SU-DHL-6 (cell line): ENCODE measurements around the gene RBKS.
"Not testable (repeated sequence)": the region's sequence is repeated elsewhere in the genome, so short reads cannot be mapped to it uniquely, and the experiment has no call there.

Experiments
- H2AFZ ChIP-seq: fragments of 200-600 bp; sonication (generic); 2 replicates; pipeline ENCODE4 v1.6.1; 2014; ENCODE audit warnings: low read depth, mild to moderate bottlenecking, moderate library complexity, mixed read lengths, antibody characterized with exemption, low read length; ENCODE audit not compliant: severe bottlenecking
- H3F3A ChIP-seq: fragments of 200-600 bp; shearing (Covaris generic); 2 replicates; pipeline ENCODE4 v1.6.0; 2016; ENCODE audit warnings: antibody characterized with exemption, mild to moderate bottlenecking; ENCODE audit not compliant: insufficient read depth
- H3K27ac ChIP-seq: fragments of 200-600 bp; sonication (generic); 2 replicates; pipeline ENCODE4 v1.5.1; 2016; ENCODE audit warnings: low read depth, mild to moderate bottlenecking, low read length, moderate library complexity, mixed read lengths
- H3K27me3 ChIP-seq: fragments of 200-600 bp; sonication (generic), shearing (Covaris generic); 2 replicates; pipeline ENCODE4 v1.6.0; 2014; ENCODE audit warnings: mild to moderate bottlenecking, low read length
- H3K36me3 ChIP-seq: fragments of 200-600 bp; sonication (generic); 2 replicates; pipeline ENCODE4 v1.6.1; 2014; ENCODE audit warnings: mild to moderate bottlenecking, low read length, mixed read lengths
- H3K4me2 ChIP-seq: fragments of 300-600, 200-600 bp; shearing (Covaris generic), sonication (generic); 2 replicates; pipeline ENCODE4 v1.6.0; 2014; ENCODE audit warnings: low read length, low read depth, mild to moderate bottlenecking; ENCODE audit not compliant: poor library complexity, severe bottlenecking
- H3K4me3 ChIP-seq: fragments of 200-600 bp; sonication (generic); 2 replicates; pipeline ENCODE4 v1.5.1; 2014; ENCODE audit warnings: antibody characterized with exemption, low read length, mild to moderate bottlenecking, mixed read lengths; ENCODE audit not compliant: insufficient read depth, poor library complexity, severe bottlenecking
- H3K79me2 ChIP-seq: fragments of 200-600 bp; sonication (generic); 2 replicates; pipeline ENCODE4 v1.6.1; 2014; ENCODE audit warnings: mild to moderate bottlenecking, low read length, moderate library complexity; ENCODE audit not compliant: insufficient read depth
- H3K9ac ChIP-seq: fragments of 200-600 bp; sonication (generic); 2 replicates; pipeline ENCODE4 v1.7.0; 2014; ENCODE audit warnings: mild to moderate bottlenecking, low read length
- H3K9me2 ChIP-seq: fragments of 200-600 bp; sonication (generic); replicated peaks from 2 replicates; pipeline ENCODE4 v1.6.1; 2014; ENCODE audit warnings: low read length; ENCODE audit not compliant: insufficient read depth
- H3K9me3 ChIP-seq: fragments of 200-600 bp; sonication (generic); 2 replicates; pipeline ENCODE4 v1.6.1; 2014; ENCODE audit warnings: low read length, mixed read lengths; ENCODE audit not compliant: insufficient read depth
- H4K20me1 ChIP-seq: fragments of 200-600 bp; sonication (generic); 2 replicates; pipeline ENCODE4 v1.6.1; 2014; ENCODE audit warnings: low read depth, mild to moderate bottlenecking, antibody characterized with exemption, low read length, moderate library complexity, mixed read lengths
- CTCF ChIP-seq: fragments of 200-600 bp; sonication (generic); IDR thresholded peaks from one replicate; pipeline ENCODE4 v1.5.1; 2017; ENCODE audit warnings: antibody characterized with exemption, mild to moderate bottlenecking, low read length, moderate library complexity; ENCODE audit not compliant: insufficient read depth, poor library complexity, severe bottlenecking
- EZH2phosphoT487 ChIP-seq: fragments of 200-600 bp; sonication (generic), shearing (Covaris generic); conservative IDR thresholded peaks from 2 replicates; pipeline ENCODE4 v1.6.1; 2018; ENCODE audit warnings: mild to moderate bottlenecking, antibody characterized with exemption, low read length, moderate library complexity, mixed read lengths

Gene RBKS

GRCh38 chr2:27754138-27754588 is 136.0 kb downstream of the RBKS start:
- Histone ChIP-seq H3K79me2 (no peaks in the 10 kb centered on the region), H4K20me1 (no peaks in the 10 kb centered on the region), H3K4me3 (no peak overlapping the region), H3K27me3 (no peaks in the 10 kb centered on the region), H3K9me2 (no peaks in the 10 kb centered on the region), H3K4me2 (no peak overlapping the region), H3K9ac (no peak overlapping the region), H3K9me3 (no peaks in the 10 kb centered on the region), H3F3A (no peaks in the 10 kb centered on the region), H3K36me3 (no peaks in the 10 kb centered on the region), H3K27ac (no peak overlapping the region), H2AFZ (no peak overlapping the region)
- TF ChIP-seq EZH2phosphoT487 (no peak), CTCF (peak; percentile 85)

GRCh38 chr2:27752551-27753237 is 137.5 kb downstream of the RBKS start:
- Histone ChIP-seq H3K9me2 (no peaks in the 10 kb centered on the region), H3F3A (no peaks in the 10 kb centered on the region), H3K9ac (peak overlapping the region; percentile 26; the same call in 1 of the 2 replicates), H3K9me3 (no peaks in the 10 kb centered on the region), H3K27me3 (no peaks in the 10 kb centered on the region), H3K36me3 (no peaks in the 10 kb centered on the region), H3K27ac (no peak overlapping the region), H3K4me3 (no peak overlapping the region), H2AFZ (peak overlapping the region; percentile 55), H3K4me2 (peak overlapping the region; percentile 43), H4K20me1 (no peaks in the 10 kb centered on the region), H3K79me2 (no peaks in the 10 kb centered on the region)
- TF ChIP-seq EZH2phosphoT487: no peak
- TF ChIP-seq CTCF: no peak

- no peaks in the 10 kb centered on the region for H3K9me3 ChIP-seq
- no peak overlapping the region for H3K27ac ChIP-seq
- no peaks in the 10 kb centered on the region for H4K20me1 ChIP-seq
- no peaks in the 10 kb centered on the region for H3K36me3 ChIP-seq
- H3K79me2 ChIP-seq: no peaks in the 10 kb centered on the region
- no peak overlapping the region for H2AFZ ChIP-seq
- no peak overlapping the region for H3K9ac ChIP-seq
- no peak overlapping the region for H3K4me3 ChIP-seq
- H3K4me2 ChIP-seq: no peak overlapping the region
- H3K9me2 ChIP-seq: no peaks in the 10 kb centered on the region
- TF ChIP-seq EZH2phosphoT487 (no peak), CTCF (no peak)
- no peaks in the 10 kb centered on the region for H3K27me3 ChIP-seq
- H3F3A ChIP-seq: no peaks in the 10 kb centered on the region
Measured at GRCh38 chr2:27751377-27751776, 138.8 kb downstream of the RBKS start.

- not testable (repeated sequence) for H3K27ac ChIP-seq, H3K79me2 ChIP-seq, H4K20me1 ChIP-seq, H3K9ac ChIP-seq, H3K4me3 ChIP-seq, H3K9me3 ChIP-seq, H3K27me3 ChIP-seq, H3K9me2 ChIP-seq, H3K36me3 ChIP-seq, H3K4me2 ChIP-seq, H2AFZ ChIP-seq, H3F3A ChIP-seq
Measured at GRCh38 chr2:27748803-27749554, 141.2 kb downstream of the RBKS start.
